Measurements from ENCODE around the gene APOLD1.
"Not testable (repeated sequence)": the region's sequence is repeated elsewhere in the genome, so short reads cannot be mapped to it uniquely, and the experiment has no call there.

APOLD1 gene

DNA sequence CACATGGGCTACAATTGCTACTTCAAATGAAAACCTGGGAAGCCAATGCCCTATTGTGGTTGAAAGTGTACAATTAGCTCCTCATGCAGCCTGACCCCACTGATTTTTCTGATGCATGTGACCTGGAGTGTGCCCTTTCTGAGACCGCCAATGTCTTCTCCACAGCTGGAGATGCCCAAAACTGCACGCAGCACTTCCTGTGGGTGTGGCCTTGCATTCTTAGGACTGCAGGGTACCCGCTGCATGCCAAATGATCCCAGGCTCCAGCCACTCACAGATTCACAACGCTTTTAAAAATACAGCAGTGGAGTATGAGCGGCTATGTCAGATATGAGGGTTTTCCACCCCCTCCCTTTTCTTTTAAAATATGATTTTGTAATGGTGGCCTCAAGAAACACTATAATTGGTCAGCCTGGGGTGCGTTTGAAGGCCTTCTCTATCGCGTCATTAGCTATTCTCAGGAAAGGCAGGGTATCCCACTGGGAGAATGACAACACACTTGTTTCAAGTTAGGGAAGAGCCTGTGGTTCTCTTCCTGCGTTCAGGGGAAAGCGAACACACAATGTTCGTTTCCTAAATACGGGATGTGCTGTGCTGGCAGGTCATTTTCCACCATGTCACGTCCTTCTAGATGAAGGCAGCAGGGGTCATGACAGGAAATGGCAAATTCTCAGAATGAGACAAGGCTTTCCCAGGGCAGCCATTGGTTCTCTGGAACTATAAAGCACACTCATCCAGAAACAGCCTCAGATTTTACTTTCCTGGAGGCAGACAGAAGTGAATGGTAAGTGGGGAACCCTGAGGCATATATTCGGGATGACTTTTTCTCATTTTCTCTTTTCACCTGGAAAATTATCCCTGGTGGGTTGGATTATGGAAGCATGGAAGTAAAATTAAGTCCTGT, at the start of gene APOLD1:
TSS of gene APOLD1 (plus strand) at position 749 of the 904 bp plus-strand sequence. CDS start at position 782, 33 bp downstream.
- no peak for DNase-seq

DNA sequence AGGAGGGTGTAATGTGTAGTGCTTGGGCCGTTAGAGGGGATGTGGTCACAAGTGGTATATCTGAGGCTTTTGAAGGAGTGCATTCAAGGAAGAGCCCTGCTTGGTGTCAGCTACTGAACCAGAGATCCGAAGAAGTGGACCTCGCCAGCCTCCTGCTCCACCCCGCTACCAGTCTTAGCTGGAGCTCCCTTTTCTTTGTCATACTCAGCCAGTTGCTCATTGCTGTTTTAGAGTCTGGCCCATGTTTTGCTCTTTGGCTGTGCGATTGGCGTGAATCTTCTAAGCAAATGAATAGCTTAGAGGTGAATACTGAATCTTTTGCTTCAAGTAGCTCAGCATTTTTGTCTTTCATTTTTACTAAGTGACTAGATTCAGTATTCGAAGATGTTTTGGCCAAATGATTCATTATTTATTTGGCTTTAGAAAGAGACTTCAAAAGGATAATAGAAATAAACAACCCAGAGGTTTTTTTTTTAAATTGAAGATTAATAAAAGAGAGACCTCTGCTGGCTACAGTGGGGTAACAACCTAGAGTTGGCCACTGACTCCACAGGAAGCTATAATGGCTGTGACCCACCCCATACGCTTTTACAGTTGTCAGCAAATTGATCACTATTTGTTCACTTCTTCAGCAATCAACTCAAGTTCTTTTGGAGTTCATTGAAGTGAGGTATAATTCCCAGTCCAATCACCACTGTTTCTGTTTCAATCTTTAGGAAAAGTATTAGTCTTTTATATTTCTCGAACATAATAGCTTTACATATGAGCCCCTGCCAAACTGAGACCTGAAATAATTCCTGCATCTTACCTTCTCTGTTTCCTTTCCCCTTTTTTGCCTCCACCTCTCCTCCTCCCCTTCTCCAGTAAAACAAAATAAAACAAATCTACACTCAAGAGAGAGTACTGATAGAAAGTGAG, 48.4 kb upstream of the APOLD1 start:
- no peak for DNase-seq

GRCh38 chr12:12738152-12738551, 47.3 kb upstream of the APOLD1 start:
- not testable (repeated sequence) for DNase-seq

- DNase-seq, result no peak
Measured at GRCh38 chr12:12741660-12742059, 43.8 kb upstream of the APOLD1 start.

- DNase-seq, result no peak
Measured at GRCh38 chr12:12744546-12745305, 40.7 kb upstream of the APOLD1 start.

GRCh38 chr12:12745576-12746211, 39.8 kb upstream of the APOLD1 start:
- DNase-seq, result no peak

GRCh38 chr12:12747278-12747677, 38.2 kb upstream of the APOLD1 start:
- DNase-seq, result no peak

DNA sequence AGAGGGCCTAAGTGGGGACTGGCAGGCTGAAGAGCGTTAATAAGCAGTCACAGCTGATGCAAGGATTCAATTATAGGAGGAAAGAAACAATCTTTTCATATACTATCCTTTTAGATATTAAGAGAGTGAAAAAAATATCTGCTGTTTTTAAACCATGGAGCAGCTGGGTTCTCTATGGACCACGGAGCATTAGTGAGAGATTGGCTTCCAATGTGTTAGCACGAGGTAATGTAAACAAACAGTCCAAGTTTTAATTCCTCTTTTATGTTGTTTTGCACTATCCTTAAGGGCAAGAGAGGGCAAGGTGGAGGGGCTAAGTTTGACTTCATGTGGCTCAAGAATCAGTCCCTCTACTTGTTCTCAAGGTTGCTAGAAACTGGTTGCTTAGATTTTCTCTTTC, 37.4 kb upstream of the APOLD1 start:
- no peak for DNase-seq

- no peak for DNase-seq
Measured at GRCh38 chr12:12749433-12749832, 36.0 kb upstream of the APOLD1 start.

DNA sequence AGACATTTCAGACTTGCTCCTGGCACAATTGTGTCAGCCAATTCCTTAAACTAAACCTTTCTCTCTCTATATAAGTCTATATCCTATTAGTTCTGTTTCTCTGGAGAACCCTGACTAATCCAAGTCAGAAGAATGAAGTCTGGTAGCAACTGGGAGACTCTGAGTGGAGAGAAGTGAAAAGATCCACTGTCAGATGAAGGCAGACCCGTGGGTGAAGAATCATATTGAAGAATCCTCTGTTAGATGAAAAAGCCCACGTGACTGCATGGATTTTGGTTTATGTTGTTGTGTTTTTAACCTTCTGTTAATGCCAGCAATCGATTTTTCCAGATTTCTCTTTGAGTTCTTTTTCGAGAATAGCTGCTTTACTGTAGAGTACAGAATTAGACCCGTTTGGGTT, 29.5 kb upstream of the APOLD1 start:
- DNase-seq, result no peak

DNA sequence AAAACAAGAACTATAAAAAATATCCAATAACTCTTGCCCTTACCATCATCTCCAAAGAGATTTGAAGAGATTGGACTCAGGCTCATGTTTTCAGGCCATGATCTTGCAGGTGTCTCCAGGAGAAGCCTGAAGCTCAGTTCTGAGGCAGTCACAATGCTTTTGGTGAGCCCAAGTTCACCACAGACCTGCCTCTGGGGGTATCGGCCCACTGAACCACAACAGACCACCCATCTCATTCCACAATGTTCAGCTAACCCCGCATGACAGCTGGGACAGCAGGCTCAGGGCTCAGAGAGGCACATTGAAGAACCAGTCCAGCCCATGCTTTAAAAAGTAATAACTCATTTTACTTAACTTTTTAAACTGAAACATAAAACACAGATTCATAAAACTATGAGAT, 28.3 kb upstream of the APOLD1 start:
- no peak for DNase-seq

GRCh38 chr12:12759234-12759915, 26.1 kb upstream of the APOLD1 start:
- no peak for DNase-seq

DNA sequence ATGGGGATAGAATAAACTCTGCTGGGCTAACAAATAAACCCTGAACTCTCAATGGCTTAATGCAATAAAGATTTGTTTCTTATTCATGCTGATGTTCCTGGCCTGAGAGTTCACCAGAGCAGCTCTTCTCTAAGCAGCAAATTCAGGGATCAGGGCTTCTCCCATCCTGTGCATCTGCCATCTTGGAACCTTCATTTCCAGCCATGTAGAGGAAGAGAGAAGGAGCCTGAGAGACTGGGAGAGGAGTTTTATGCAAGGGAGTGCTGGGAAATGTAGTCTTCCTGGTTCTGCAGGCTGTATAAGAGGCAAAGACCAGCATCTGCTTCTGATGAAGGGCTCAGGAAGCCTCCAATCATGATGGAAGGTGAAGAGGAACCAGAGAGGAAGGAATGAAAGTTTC, 20.6 kb upstream of the APOLD1 start:
- DNase-seq, result no peak

- DNase-seq, result no peak
Measured at GRCh38 chr12:12770262-12770661, 15.2 kb upstream of the APOLD1 start.

GRCh38 chr12:12774791-12775190, 10.7 kb upstream of the APOLD1 start:
- DNase-seq, result no peak

DNA sequence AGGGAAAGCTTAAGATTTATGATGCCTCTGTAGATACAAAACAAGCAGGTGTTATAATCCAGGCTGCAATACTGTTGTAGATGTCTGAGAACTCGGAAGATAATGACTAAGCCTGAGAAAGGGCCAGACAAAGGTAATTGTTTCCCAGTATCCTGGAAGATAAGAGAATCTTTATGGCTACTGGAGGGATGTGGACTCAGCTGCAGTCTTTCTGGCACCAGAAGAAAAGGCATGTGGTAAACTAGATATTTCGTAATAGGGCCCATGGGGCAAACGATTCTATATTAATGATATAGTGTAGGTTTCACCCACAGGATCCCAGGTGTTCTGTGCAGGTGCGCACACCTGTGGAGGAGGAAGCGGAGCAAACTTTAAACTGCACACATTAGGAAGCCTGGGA, 9.2 kb upstream of the APOLD1 start:
- no peak for DNase-seq

DNA sequence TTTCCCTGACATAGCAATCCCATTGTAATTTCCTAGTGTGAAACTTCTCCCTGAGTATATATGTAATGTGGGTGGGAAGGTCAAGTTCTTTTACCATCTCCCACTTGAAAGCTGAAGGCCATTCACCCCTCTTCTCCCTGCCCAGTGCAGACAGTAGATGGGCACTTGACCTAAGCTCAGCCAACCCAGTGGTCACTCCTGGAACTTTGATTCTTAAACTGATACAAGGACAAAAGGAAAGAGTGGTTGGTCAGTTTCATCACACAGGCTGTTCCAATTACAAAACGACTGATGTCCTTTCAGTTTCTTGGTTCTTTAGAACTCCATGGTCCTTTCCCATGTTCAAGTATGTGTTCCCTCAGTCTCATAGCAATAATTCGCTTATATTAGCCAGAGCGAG, 8.4 kb upstream of the APOLD1 start:
- DNase-seq, result no peak

- no peak for DNase-seq
Measured at GRCh38 chr12:12779007-12779406, 6.5 kb upstream of the APOLD1 start.

DNA sequence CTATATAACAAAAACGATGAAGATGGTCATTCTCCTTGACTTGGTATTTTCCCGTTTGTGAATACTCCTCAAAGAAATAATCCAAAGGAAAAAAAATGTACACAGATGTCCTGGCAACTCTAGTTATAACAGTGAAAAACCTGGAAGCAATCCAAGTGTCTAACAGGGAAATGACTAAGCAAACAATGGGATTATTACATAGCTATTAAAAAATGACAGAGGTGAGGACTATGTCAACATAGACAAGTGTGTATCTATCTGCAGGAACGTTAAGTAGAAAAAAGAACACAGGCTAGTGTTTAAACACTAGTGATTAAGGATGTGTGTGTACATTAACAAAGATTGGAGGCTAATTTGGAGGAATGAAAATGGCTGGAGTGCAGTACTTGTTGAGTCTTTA, 5.9 kb upstream of the APOLD1 start:
- peak; percentile 56 for DNase-seq

- DNase-seq, result no peak
Measured at GRCh38 chr12:12784116-12784515, 1.3 kb upstream of the APOLD1 start.

- DNase-seq, result no peak
Measured at GRCh38 chr12:12786351-12786705, 869 bp downstream of the APOLD1 start.
